ENCODE data around the gene NCKAP1. TPM values are rescaled to one million over a fixed set of nuclear protein-coding genes. Genes with fewer than 3 reads are reported as not detected.

NCKAP1 gene
- total RNA-seq, 4 donors from 2014 or later, result 185 to 345 (median 292) TPM

- 68 to 74% methylated on average over 2 of the region's 2 CpGs for WGBS, 2 donors (ENCODE audit: low coverage in 1 of 2)
- Histone ChIP-seq H3K27me3 (no peaks in the 10 kb centered on the region), H3K4me1 (peaks cover 0 to 7% (median 0%) of the 10 kb centered on the region in 3 donors), H3K4me3 (no peak overlapping the region), H3K27ac (no peak overlapping the region), H3K9me3 (no peaks in the 10 kb centered on the region), H3K36me3 (peaks cover 0 to 75% of the 10 kb centered on the region in 2 donors)
- TF ChIP-seq POLR2A (IDR thresholded peaks at IDR 0.05), result no peak
- no peak for TF ChIP-seq POLR2AphosphoS5 (IDR thresholded peaks at IDR 0.05)
- TF ChIP-seq, protein P1, sequence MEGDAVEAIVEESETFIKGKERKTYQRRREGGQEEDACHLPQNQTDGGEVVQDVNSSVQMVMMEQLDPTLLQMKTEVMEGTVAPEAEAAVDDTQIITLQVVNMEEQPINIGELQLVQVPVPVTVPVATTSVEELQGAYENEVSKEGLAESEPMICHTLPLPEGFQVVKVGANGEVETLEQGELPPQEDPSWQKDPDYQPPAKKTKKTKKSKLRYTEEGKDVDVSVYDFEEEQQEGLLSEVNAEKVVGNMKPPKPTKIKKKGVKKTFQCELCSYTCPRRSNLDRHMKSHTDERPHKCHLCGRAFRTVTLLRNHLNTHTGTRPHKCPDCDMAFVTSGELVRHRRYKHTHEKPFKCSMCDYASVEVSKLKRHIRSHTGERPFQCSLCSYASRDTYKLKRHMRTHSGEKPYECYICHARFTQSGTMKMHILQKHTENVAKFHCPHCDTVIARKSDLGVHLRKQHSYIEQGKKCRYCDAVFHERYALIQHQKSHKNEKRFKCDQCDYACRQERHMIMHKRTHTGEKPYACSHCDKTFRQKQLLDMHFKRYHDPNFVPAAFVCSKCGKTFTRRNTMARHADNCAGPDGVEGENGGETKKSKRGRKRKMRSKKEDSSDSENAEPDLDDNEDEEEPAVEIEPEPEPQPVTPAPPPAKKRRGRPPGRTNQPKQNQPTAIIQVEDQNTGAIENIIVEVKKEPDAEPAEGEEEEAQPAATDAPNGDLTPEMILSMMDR (IDR thresholded peaks at IDR 0.05), result no peak
- TF ChIP-seq EP300 (IDR thresholded peaks at IDR 0.05), result no peak
- ATAC-seq, result no peak
Measured at GRCh38 chr2:182941121-182941722, 97.0 kb downstream of the NCKAP1 start.

DNA sequence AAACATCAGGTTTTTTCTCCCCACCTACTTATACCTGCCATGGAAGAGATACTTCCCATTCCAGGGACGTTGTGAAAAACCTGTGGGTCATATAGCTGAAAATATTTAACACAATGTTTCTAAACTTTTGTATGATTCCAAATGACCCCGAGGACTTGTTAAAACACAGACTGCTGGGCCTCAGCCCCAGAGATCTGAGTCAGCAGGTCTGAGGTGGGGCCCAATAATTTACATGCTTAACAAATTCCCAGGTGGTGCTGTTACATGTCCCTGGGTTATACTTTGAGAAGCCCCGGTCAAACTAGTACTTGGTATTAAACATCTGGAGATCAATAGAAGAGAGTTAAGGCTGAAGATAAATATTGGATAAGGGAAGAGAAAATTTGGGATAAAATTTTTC lies 100.4 kb downstream of the NCKAP1 start:
- ATAC-seq, result no peak
- H3K27me3 ChIP-seq, result no peaks in the 10 kb centered on the region
- H3K36me3 ChIP-seq, result peaks cover 0 to 81% of the 10 kb centered on the region in 2 donors
- TF ChIP-seq POLR2AphosphoS5 (IDR thresholded peaks at IDR 0.05) (no peak), POLR2A (IDR thresholded peaks at IDR 0.05) (no peak), EP300 (IDR thresholded peaks at IDR 0.05) (no peak)
- TF ChIP-seq, protein P1 (IDR thresholded peaks at IDR 0.05), result no peak
- peaks cover 0 to 7% (median 0%) of the 10 kb centered on the region in 3 donors for H3K4me1 ChIP-seq
- H3K9me3 ChIP-seq, result no peaks in the 10 kb centered on the region
- H3K27ac ChIP-seq, result no peak overlapping the region
- H3K4me3 ChIP-seq, result no peak overlapping the region
- 86 to 87% methylated on average over 3 of the region's 3 CpGs for WGBS, 2 donors (ENCODE audit: low coverage in 1 of 2)

DNA sequence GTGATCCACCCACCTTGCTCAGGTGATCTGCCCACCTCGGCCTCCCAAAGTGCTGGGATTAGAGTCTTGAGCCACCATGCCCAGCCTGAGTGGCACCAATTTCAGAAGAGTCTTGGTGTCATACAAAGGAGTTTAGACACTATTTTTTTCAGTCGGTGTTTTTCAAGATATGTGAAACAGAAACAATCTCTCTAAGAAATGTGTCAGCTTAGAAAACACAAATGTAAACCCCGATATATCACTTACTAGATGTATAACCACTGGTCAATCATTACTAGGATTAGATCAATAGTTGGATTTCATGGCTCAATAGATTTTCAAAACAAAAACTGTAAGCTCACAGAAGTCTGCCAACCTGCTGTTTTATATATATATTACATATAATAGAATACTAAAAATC lies 104.6 kb downstream of the NCKAP1 start:
- peaks cover 5 to 75% of the 10 kb centered on the region in 2 donors for H3K36me3 ChIP-seq
- TF ChIP-seq, protein P1 (IDR thresholded peaks at IDR 0.05), result no peak
- TF ChIP-seq POLR2AphosphoS5 (IDR thresholded peaks at IDR 0.05), result no peak
- TF ChIP-seq EP300 (IDR thresholded peaks at IDR 0.05), result no peak
- TF ChIP-seq POLR2A (IDR thresholded peaks at IDR 0.05), result no peak
- no peaks in the 10 kb centered on the region for H3K4me1 ChIP-seq
- no peaks in the 10 kb centered on the region for H3K27me3 ChIP-seq
- no peaks in the 10 kb centered on the region for H3K9me3 ChIP-seq
- WGBS, 2 donors (ENCODE audit: low coverage in 1 of 2), result 100% methylated on average over 2 to 3 of the region's 3 CpGs
- no peak overlapping the region for H3K4me3 ChIP-seq
- no peak overlapping the region for H3K27ac ChIP-seq
- ATAC-seq, result no peak

DNA sequence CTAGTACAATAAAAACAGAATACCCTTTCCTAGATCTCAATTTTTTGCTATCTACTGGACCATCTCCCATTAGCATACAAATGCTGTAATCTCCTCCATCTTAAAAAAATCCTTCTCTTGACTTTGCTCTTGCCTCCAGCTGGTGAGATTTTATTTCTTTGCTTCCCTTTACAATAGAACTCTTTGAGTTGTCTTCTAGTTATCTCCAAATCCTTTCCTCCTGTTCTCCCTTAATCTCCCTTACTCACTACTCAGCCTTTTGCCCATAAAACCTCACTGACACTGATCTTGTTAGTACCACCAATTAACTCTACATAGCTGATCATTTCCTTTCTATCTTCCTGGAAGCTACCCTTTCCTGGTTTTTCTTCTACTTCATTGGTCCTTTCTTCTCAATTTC lies 108.3 kb downstream of the NCKAP1 start:
- no peak for TF ChIP-seq POLR2AphosphoS5 (IDR thresholded peaks at IDR 0.05)
- ATAC-seq, result no peak
- H3K36me3 ChIP-seq, result peaks cover 5 to 73% of the 10 kb centered on the region in 2 donors

DNA sequence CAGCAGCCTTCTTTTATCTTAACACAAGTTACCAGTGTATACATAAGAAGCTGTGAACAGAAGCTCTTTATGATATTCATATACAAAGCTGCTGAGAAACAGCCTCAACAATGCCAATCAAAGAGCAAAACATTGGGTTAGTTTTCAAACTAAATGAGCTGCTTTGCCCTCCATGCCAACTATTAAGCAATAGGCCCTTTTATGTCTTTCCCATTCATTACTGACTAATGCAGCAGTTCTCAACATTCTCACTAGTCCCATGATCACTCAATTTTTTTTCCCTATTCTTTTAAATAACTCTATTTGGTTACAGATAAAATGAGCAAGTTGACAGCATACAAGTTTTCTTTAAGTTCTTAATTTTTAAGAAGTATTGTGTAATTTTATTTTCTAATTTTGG lies 114.0 kb downstream of the NCKAP1 start:
- peak; percentile 79 for ATAC-seq
- H3K27ac ChIP-seq, result peak overlapping the region in 3 of 4 donors; percentile 48 to 61 (median 56)
- peaks cover 0 to 26% (median 6%) of the 10 kb centered on the region in 3 donors for H3K4me1 ChIP-seq
- TF ChIP-seq, protein P1 (IDR thresholded peaks at IDR 0.05), result no peak
- TF ChIP-seq EP300 (IDR thresholded peaks at IDR 0.05), result no peak
- TF ChIP-seq POLR2AphosphoS5 (IDR thresholded peaks at IDR 0.05), result peak; percentile 71
- H3K9me3 ChIP-seq, result no peaks in the 10 kb centered on the region
- H3K36me3 ChIP-seq, result peaks cover 1 to 69% of the 10 kb centered on the region in 2 donors
- no peaks in the 10 kb centered on the region for H3K27me3 ChIP-seq
- no peak overlapping the region for H3K4me3 ChIP-seq

More for the DNA sequence above, 108.3 kb downstream of the NCKAP1 start:
- Histone ChIP-seq H3K27ac (no peak overlapping the region), H3K4me1 (peaks cover 0 to 1% (median 0%) of the 10 kb centered on the region in 3 donors), H3K9me3 (no peaks in the 10 kb centered on the region), H3K27me3 (no peaks in the 10 kb centered on the region), H3K4me3 (no peak overlapping the region)

All from gastroesophageal sphincter (tissue), 4 donors.